Measurements from ENCODE around the gene ATRN.

Gene ATRN

DNA sequence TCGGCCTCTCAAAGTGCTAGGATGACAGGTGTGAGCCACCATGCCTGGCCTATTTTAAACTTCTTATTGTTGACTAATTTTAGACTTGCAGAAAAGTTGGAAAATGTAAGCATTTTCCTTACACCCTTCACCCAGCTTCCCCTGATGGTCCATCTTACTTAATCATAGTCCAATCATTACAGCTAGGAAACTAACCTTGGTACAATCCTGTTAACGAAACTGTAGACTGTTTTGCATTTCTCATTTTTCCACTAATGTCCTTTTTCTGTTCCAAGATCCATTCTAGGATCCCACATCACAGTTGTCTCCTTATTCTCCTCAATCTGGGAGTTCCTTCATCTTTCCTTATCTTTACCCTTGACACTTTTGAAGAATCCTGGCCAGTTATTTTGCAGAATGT, 193.0 kb downstream of the ATRN start:
- TF ChIP-seq, protein P1, sequence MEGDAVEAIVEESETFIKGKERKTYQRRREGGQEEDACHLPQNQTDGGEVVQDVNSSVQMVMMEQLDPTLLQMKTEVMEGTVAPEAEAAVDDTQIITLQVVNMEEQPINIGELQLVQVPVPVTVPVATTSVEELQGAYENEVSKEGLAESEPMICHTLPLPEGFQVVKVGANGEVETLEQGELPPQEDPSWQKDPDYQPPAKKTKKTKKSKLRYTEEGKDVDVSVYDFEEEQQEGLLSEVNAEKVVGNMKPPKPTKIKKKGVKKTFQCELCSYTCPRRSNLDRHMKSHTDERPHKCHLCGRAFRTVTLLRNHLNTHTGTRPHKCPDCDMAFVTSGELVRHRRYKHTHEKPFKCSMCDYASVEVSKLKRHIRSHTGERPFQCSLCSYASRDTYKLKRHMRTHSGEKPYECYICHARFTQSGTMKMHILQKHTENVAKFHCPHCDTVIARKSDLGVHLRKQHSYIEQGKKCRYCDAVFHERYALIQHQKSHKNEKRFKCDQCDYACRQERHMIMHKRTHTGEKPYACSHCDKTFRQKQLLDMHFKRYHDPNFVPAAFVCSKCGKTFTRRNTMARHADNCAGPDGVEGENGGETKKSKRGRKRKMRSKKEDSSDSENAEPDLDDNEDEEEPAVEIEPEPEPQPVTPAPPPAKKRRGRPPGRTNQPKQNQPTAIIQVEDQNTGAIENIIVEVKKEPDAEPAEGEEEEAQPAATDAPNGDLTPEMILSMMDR (IDR thresholded peaks at IDR 0.05; ENCODE audit: low read depth, low read length) = no peak
- H3K4me3 ChIP-seq (ENCODE audit: low read depth, low read length) = no peak overlapping the region

DNA sequence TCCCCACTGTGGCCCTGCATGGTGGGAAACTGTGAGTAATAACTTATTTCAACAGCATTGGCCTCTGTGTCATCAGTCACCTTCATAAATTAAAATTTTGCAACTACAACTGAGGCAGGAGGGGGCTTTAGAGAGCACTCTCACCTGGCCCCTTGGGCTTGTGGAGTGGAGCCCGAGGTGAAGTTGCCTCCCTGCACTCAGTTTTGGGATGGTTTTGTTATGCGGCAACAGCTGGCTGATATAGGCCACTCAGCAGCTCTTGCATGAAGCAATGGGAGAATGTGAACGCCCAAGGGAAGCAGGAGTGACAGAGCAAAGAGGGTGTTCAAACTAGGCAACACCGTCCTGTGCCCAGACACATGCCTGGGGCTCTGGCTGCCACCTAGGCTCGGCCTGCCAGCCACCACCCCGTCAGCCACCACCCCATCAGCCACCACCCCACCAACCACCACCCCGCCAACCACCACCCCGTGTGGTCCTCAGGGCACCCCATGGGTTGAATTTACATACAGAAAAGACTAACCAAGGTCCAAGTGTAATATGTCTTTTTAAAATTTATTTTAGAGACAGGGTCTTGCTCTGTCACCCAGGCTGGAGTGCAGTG, 196.7 kb downstream of the ATRN start:
- TF ChIP-seq, protein P1 (IDR thresholded peaks at IDR 0.05; ENCODE audit: low read depth, low read length) = no peak
- H3K4me3 ChIP-seq (ENCODE audit: low read depth, low read length) = no peak overlapping the region

DNA sequence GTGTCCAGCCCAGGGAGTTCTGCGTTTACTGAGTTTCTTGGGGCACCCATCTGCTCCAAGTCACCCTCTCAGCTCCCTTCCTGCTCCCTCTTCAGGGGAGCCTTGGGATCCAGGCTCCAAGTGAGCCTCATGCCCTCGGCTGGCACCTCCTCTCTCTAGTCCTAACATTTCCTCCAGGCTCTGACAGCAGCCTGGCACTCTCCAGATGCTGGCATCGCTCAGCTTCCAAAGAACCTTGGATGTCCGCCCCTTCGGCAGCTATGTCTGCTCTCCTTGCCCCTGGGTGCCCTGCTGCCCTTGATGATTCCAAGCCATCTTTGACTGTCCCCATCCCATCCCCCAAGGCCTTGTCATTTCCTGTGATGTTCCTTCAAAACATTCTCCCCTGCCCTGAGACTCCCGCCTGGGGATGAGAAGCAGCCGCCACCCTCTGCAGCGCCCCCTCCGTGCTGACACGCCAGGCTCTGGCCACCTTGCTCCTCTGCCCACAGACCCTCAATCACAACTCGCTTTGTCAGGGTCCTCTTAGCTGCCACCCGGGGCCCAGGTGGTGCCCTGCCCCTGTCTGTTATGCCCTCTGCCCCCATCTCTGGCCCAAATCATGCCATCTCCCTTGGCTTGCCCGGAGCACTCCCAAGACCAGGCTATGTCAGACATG, 199.0 kb downstream of the ATRN start:
- TF ChIP-seq, protein P1 (IDR thresholded peaks at IDR 0.05; ENCODE audit: low read depth, low read length) = no peak
- no peak overlapping the region for H3K4me3 ChIP-seq (ENCODE audit: low read depth, low read length)

DNA sequence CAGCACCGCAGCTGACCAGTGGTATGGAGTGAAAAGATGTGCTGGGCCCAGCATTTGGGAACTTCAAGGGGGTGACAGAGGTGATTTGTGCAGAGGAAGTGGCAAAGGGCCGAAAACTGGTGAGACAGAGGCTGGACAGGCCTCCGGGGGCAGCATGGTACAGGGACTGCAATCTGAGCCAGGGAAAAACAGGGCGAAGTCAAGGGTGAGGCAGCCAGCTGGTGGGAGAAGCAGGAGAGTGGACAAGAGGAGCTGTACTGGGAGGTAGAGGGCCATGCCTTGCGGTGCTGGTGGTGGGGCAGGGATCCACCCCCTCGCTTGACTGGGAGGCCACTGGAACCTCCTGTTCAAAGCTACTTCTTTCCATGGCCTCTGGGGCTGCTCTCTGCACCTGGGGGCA, 199.7 kb downstream of the ATRN start:
- H3K4me3 ChIP-seq (ENCODE audit: low read depth, low read length) = no peak overlapping the region
- TF ChIP-seq, protein P1 (IDR thresholded peaks at IDR 0.05; ENCODE audit: low read depth, low read length) = peak; percentile 27; the same call in 1 of the 2 replicates

DNA sequence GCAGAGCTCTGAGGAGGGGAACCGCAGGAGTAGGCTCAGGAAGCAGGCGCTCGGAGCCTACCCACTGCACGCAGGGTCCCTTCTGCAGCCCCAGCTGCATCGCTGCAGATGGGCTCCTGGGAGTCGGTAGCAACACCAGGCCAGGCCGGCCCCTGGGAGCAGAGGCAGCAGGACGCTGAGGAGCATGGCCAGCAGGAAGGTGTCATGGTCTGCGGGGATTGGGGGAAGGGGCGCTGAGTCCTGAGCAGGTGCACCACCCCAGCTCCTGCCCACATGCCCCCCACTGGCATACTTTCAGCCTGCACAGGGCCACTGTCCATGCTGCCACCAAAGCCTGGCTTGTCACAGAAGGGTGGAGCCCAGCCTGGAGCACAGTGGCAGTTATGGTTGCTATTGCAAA, 200.1 kb downstream of the ATRN start:
- no peak overlapping the region for H3K4me3 ChIP-seq (ENCODE audit: low read depth, low read length)
- TF ChIP-seq, protein P1 (IDR thresholded peaks at IDR 0.05; ENCODE audit: low read depth, low read length) = no peak

DNA sequence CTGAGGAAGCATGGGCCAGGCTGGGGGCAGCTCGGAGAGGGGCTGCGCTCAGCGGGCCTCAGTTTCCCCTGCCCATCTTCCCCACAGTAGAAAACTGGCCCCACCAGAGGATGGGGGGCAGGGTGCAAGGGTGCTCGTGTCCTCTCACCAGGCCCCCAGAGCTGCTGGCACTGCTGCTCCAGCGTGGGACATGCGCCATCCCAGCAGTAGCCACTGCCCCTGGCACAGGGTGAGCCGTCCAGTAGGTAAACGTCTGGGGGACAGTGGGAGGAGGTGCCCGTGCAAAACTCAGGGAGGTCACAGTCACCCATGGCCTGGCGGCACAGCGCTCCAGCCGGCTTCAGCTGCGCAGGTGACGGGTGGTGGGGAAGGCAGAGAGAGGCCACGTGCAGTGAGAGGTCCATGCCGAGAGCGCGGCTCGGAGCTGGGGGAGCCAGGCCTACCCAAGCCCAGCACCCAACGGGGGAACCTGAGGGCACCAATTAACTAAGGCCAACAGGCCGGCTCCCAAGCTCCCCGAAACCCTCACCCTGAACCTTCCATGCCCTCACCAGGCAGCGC, 201.2 kb downstream of the ATRN start:
- TF ChIP-seq, protein P1 (IDR thresholded peaks at IDR 0.05; ENCODE audit: low read depth, low read length) = no peak
- no peak overlapping the region for H3K4me3 ChIP-seq (ENCODE audit: low read depth, low read length)

DNA sequence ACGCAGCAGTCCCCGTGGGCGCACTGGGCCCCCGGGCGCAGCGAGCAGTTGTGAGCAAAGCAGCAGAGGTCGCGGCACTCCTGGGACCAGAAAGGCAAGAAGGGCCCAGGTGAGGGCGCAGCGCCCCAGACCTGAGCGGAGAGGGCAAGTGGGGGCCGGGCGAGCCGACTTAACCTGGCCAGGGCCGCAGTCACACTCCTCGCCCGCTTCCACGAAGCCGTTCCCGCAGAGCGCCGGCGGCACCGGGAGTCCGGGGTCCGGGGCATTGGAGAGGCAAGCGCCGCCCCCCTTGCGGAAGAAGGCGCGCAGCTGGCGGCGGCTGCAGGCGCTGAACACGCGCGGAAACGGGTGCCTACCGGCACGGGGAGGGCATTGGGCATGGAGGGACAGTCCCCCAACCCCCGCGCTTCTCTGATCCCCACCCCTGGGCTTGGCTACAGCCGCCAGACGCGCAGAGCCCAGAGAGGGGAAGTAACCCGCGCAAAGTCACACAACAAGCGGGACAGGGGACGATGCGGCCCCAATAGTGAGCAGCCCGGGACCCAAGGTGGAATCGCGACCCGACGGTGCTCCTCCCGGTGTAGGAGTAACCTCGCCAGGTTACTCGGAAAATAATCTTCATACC, 201.8 kb downstream of the ATRN start:
- H3K4me3 ChIP-seq (ENCODE audit: low read depth, low read length) = no peak overlapping the region

More for the DNA sequence above, 201.8 kb downstream of the ATRN start:
- TF ChIP-seq, protein P1 (IDR thresholded peaks at IDR 0.05; ENCODE audit: low read depth, low read length) = no peak
